ENCODE measurements around the gene SCO2. TPM values are rescaled to one million over a fixed set of nuclear protein-coding genes. Genes with fewer than 3 reads are reported as not detected.

SCO2 gene
- total and polyA plus RNA-seq, 2 of the 13 experiments (the other 11 are each of a cell fraction or from before 2014, with no cell fraction given) = 0.32 to 3.7 TPM

- TF ChIP-seq ATF2 (CRISPR knock-in tag; IDR thresholded peaks at IDR 0.05) (no peak), MED8 (CRISPR knock-in tag; IDR thresholded peaks at IDR 0.05; ENCODE audit: insufficient replicate concordance) (no peak), RNF219 (CRISPR knock-in tag; IDR thresholded peaks at IDR 0.05) (no peak), ZFYVE20 (CRISPR knock-in tag; IDR thresholded peaks at IDR 0.05; ENCODE audit: borderline replicate concordance, low read depth) (no peak), FOXM1 (CRISPR knock-in tag; IDR thresholded peaks at IDR 0.05) (no peak), BORCS8-MEF2B (CRISPR knock-in tag; IDR thresholded peaks at IDR 0.05) (no peak)
Measured at GRCh38 chr22:50574383-50574755, 49.0 kb upstream of the SCO2 start (continued).

- FAIRE-seq (no peak), DNase-seq (ENCODE audit: low spot score) (no peak), ATAC-seq (no peak)
- ChIA-PET POLR2A (no interaction called here), CTCF (ENCODE audit: low intra/inter-chr PET ratio, low total read pairs) (no interaction called here)
- Histone ChIP-seq H3K4me3 (replicated peaks in 1 of 3; ENCODE audit: insufficient read depth in 1 of 3, low read depth in 2 of 3, low read length in 3 of 3) (no peak overlapping the region), H3K9ac (ENCODE audit: insufficient read depth, low read depth, low read length) (no peak overlapping the region), H2AFZ (ENCODE audit: low read length) (no peak overlapping the region), H3K9me3 (ENCODE audit: low read length) (no peaks in the 10 kb centered on the region), H3K27me3 (ENCODE audit: control insufficient read depth in 1 of 2, insufficient read depth in 2 of 2, low read length in 2 of 2) (no peaks in the 10 kb centered on the region), H3K27ac (ENCODE audit: extremely low read length, insufficient read depth, low read length) (no peak overlapping the region), H3K36me3 (replicated peaks in 1 of 2; ENCODE audit: control insufficient read depth in 1 of 2, insufficient read depth in 2 of 2, low read length in 2 of 2) (peaks cover 4 to 5% of the 10 kb centered on the region in 2 experiments; a peak in 2 of 5 replicates), H4K20me1 (ENCODE audit: insufficient read depth, low read length) (no peaks in the 10 kb centered on the region), H3K4me1 (ENCODE audit: insufficient read depth, low read length) (peaks cover 18% of the 10 kb centered on the region), H3K4me2 (ENCODE audit: low read depth, low read length) (no peak overlapping the region), H3K79me2 (ENCODE audit: insufficient read depth, low read length) (no peaks in the 10 kb centered on the region)
- TF ChIP-seq ZNF614 (CRISPR knock-in tag; IDR thresholded peaks at IDR 0.05; ENCODE audit: borderline replicate concordance) = no peak
- TF ChIP-seq MEIS2 (CRISPR knock-in tag; IDR thresholded peaks at IDR 0.05) = no peak
- TF ChIP-seq ZNF574 (CRISPR knock-in tag; IDR thresholded peaks at IDR 0.05) = no peak
- TF ChIP-seq DPF2 (CRISPR knock-in tag; IDR thresholded peaks at IDR 0.05; ENCODE audit: borderline replicate concordance, low read depth) = no peak
- TF ChIP-seq CAMTA2 (CRISPR knock-in tag; IDR thresholded peaks at IDR 0.05; ENCODE audit: borderline replicate concordance) = no peak
- WGBS (ENCODE audit: low lambda C conversion rate) = 95% methylated on average over 13 of the region's 26 CpGs
- BruUV-seq (replicated peaks) = no TSS peak
- in situ Hi-C loops (cut with HindIII; ENCODE audit: extremely low pct_ligation_motif_present, low pct_unique_long_range_greater_than_20kb) = no loop called here
- intact Hi-C loops (cut with micrococcal nuclease; ENCODE audit: unreplicated experiment) = no loop called here
Measured at GRCh38 chr22:50573491-50574382, 48.3 kb upstream of the SCO2 start.

Data from HepG2 (cell line).